Measurements from ENCODE around the gene MEIS3.

MEIS3 gene

GRCh38 chr19:47405197-47405550, 14.2 kb downstream of the MEIS3 start:
- H3K27ac ChIP-seq = no peak overlapping the region
- TF ChIP-seq ZFX (IDR thresholded peaks at IDR 0.05) = no peak
- TF ChIP-seq, protein P1, sequence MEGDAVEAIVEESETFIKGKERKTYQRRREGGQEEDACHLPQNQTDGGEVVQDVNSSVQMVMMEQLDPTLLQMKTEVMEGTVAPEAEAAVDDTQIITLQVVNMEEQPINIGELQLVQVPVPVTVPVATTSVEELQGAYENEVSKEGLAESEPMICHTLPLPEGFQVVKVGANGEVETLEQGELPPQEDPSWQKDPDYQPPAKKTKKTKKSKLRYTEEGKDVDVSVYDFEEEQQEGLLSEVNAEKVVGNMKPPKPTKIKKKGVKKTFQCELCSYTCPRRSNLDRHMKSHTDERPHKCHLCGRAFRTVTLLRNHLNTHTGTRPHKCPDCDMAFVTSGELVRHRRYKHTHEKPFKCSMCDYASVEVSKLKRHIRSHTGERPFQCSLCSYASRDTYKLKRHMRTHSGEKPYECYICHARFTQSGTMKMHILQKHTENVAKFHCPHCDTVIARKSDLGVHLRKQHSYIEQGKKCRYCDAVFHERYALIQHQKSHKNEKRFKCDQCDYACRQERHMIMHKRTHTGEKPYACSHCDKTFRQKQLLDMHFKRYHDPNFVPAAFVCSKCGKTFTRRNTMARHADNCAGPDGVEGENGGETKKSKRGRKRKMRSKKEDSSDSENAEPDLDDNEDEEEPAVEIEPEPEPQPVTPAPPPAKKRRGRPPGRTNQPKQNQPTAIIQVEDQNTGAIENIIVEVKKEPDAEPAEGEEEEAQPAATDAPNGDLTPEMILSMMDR (conservative IDR thresholded peaks at IDR 0.05) = no peak

GRCh38 chr19:47404334-47405196, 14.8 kb downstream of the MEIS3 start:
- H3K27ac ChIP-seq = no peak overlapping the region
- TF ChIP-seq, protein P1 (conservative IDR thresholded peaks at IDR 0.05) = no peak
- no peak for TF ChIP-seq ZFX (IDR thresholded peaks at IDR 0.05)

DNA sequence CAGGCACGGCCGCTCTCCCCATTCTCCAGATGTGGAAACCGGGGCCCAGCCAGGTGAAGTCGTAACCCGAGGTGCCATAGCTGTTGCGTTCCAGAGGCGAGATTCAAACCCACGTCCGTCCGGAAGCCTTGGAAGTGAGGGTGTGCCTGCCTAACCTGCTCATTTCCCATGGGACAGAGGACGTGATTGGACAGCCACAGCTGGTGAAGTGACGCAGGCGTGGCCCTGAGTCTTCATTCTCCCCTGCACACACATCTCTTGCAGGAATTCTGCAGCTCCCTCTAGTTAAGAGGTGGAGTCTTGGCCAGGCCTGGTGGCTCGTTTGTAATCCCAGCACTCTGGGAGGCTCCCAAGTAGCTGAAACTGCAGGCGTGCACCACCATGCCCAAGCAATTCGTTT, 16.8 kb downstream of the MEIS3 start:
- H3K27ac ChIP-seq = no peak overlapping the region
- no peak for TF ChIP-seq ZFX (IDR thresholded peaks at IDR 0.05)
- TF ChIP-seq, protein P1 (conservative IDR thresholded peaks at IDR 0.05) = no peak

GRCh38 chr19:47398707-47399597, 20.4 kb downstream of the MEIS3 start:
- no peak overlapping the region for H3K27ac ChIP-seq
- TF ChIP-seq ZFX (IDR thresholded peaks at IDR 0.05) = no peak
- TF ChIP-seq, protein P1 (conservative IDR thresholded peaks at IDR 0.05) = no peak

DNA sequence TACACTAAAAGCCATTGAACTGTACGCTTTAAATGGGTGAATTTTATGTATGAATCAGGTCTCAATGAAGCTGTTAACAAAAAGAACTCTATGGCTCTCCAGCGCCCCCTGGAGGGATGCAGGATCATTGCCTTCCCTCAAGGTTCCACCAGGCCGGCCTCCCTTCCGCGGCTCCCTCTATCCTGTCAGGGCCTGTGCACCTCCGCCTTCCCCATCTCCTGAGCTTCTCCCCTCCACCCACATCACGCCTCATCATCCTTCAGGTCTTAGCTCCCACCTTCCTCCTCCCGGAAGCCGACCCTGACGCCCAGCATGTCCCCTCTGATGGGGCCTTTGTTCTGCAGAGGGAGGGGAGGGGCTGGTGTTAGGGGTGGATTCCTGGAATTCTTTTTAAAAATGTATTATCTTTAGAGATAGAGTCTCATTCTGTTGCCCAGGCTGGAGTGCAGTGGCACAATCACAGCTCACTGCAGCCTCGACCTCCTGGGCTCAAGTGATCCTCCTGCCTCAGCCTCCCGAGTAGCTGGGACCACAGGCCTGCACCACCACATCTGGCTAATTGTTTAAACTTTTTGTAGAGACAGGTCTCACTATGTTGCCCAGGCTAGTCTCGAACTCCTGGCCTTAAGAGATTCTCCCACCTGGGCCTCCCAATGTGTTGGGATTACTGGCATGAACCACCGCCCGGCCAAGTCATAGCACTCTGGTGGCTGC, 27.7 kb downstream of the MEIS3 start:
- no peak overlapping the region for H3K27ac ChIP-seq
- TF ChIP-seq, protein P1 (conservative IDR thresholded peaks at IDR 0.05) = peak; percentile 81
- no peak for TF ChIP-seq ZFX (IDR thresholded peaks at IDR 0.05)

GRCh38 chr19:47390533-47391488, 28.5 kb downstream of the MEIS3 start:
- TF ChIP-seq, protein P1 (conservative IDR thresholded peaks at IDR 0.05) = no peak
- no peak for TF ChIP-seq ZFX (IDR thresholded peaks at IDR 0.05)
- H3K27ac ChIP-seq = no peak overlapping the region

Measured in C4-2B (cell line).